ENCODE measurements around the gene XPNPEP1.

GRCh38 chr10:109823196-109823595 is 100.1 kb downstream of the XPNPEP1 start:
- TF ChIP-seq ZFP3 (CRISPR knock-in tag; IDR thresholded peaks at IDR 0.05) (no peak), POU6F1 (CRISPR knock-in tag; IDR thresholded peaks at IDR 0.05; ENCODE audit: borderline replicate concordance, low read depth) (no peak), PATZ1 (CRISPR knock-in tag; IDR thresholded peaks at IDR 0.05; ENCODE audit: borderline replicate concordance) (no peak), PPARA (CRISPR knock-in tag; IDR thresholded peaks at IDR 0.05; ENCODE audit: borderline replicate concordance) (no peak), TCF4 (CRISPR knock-in tag; IDR thresholded peaks at IDR 0.05; ENCODE audit: borderline replicate concordance) (no peak), CREB5 (CRISPR knock-in tag; IDR thresholded peaks at IDR 0.05; ENCODE audit: low read depth) (no peak), OSR1 (CRISPR knock-in tag; IDR thresholded peaks at IDR 0.05) (no peak), TSHZ2 (CRISPR knock-in tag; IDR thresholded peaks at IDR 0.05) (no peak)

Measured in SK-N-SH treated with all-trans-retinoic acid at 6 μM for 48 hours (cell line).